ENCODE results near the gene C3orf80.
"Not testable (repeated sequence)": the region's sequence is repeated elsewhere in the genome, so short reads cannot be mapped to it uniquely, and the experiment has no call there.

C3orf80 gene

GRCh38 chr3:160225176-160226025, at the start of gene C3orf80:
TSS of gene C3orf80 (plus strand) at chr3:160225422. CDS start at chr3:160225636, 214 bp downstream.
- peak; percentile 47 for DNase-seq (ENCODE audit: low spot score)

GRCh38 chr3:160176923-160177322, 48.3 kb upstream of the C3orf80 start:
- DNase-seq (ENCODE audit: low spot score) = no peak

GRCh38 chr3:160178661-160179060, 46.6 kb upstream of the C3orf80 start:
- not testable (repeated sequence) for DNase-seq (ENCODE audit: low spot score)

GRCh38 chr3:160179403-160179802, 45.8 kb upstream of the C3orf80 start:
- not testable (repeated sequence) for DNase-seq (ENCODE audit: low spot score)

- DNase-seq (ENCODE audit: low spot score) = no peak
These were observed 45.3 kb upstream of the C3orf80 start for GRCh38 chr3:160179906-160180305.

GRCh38 chr3:160180581-160181216, 44.5 kb upstream of the C3orf80 start:
- peak; percentile 20 for DNase-seq (ENCODE audit: low spot score)

- DNase-seq (ENCODE audit: low spot score) = no peak
These were observed 41.7 kb upstream of the C3orf80 start for GRCh38 chr3:160183345-160184076.

GRCh38 chr3:160184655-160185054, 40.6 kb upstream of the C3orf80 start:
- no peak for DNase-seq (ENCODE audit: low spot score)

GRCh38 chr3:160185751-160186150, 39.5 kb upstream of the C3orf80 start:
- no peak for DNase-seq (ENCODE audit: low spot score)

- no peak for DNase-seq (ENCODE audit: low spot score)
These were observed 37.9 kb upstream of the C3orf80 start for GRCh38 chr3:160187288-160187687.

- no peak for DNase-seq (ENCODE audit: low spot score)
These were observed 32.8 kb upstream of the C3orf80 start for GRCh38 chr3:160192310-160193029.

- no peak for DNase-seq (ENCODE audit: low spot score)
These were observed 31.5 kb upstream of the C3orf80 start for GRCh38 chr3:160193644-160194192.

- DNase-seq (ENCODE audit: low spot score) = no peak
These were observed 30.8 kb upstream of the C3orf80 start for GRCh38 chr3:160194438-160194837.

- no peak for DNase-seq (ENCODE audit: low spot score)
These were observed 30.1 kb upstream of the C3orf80 start for GRCh38 chr3:160195106-160195505.

- DNase-seq (ENCODE audit: low spot score) = no peak
These were observed 28.6 kb upstream of the C3orf80 start for GRCh38 chr3:160196511-160197104.

- DNase-seq (ENCODE audit: low spot score) = no peak
These were observed 26.1 kb upstream of the C3orf80 start for GRCh38 chr3:160199108-160199507.

- no peak for DNase-seq (ENCODE audit: low spot score)
These were observed 24.9 kb upstream of the C3orf80 start for GRCh38 chr3:160200353-160200752.

- DNase-seq (ENCODE audit: low spot score) = not testable (repeated sequence)
These were observed 20.7 kb upstream of the C3orf80 start for GRCh38 chr3:160204396-160205011.

- no peak for DNase-seq (ENCODE audit: low spot score)
These were observed 19.6 kb upstream of the C3orf80 start for GRCh38 chr3:160205606-160206005.

- DNase-seq (ENCODE audit: low spot score) = no peak
These were observed 14.9 kb upstream of the C3orf80 start for GRCh38 chr3:160210341-160210740.

GRCh38 chr3:160210799-160211221, 14.4 kb upstream of the C3orf80 start:
- peak; percentile 21 for DNase-seq (ENCODE audit: low spot score)

Data from hepatic stellate cell (primary cell).